IMR-90 (cell line): Measurements from ENCODE around the gene CDCP2. TPM values are rescaled to one million over a fixed set of nuclear protein-coding genes. Genes with fewer than 3 reads are reported as not detected.
"Not testable (repeated sequence)": the region's sequence is repeated elsewhere in the genome, so short reads cannot be mapped to it uniquely, and the experiment has no call there.

Experiments
- ATAC-seq: fragments of 200-7000 bp; cut with Tn5 transposase; 2 replicates; pipeline ENCODE4 v1.9.1; 2020; ENCODE audit warnings: low read depth, mild to moderate bottlenecking, moderate library complexity
- BruUV-seq: library from RNA; stranded (reverse); fragments of 400-500 nt; replicated peaks from 2 replicates; lab custom pipeline; 2021; lab: Mats Ljungman, UMichigan
- CTCF ChIA-PET: fragments of 300-600 bp; formaldehyde crosslinking; extraction: SDS; loops from one replicate; lab custom pipeline; 2021; ENCODE audit warnings: antibody characterized with exemption; lab: Yijun Ruan, JAX
- POLR2A ChIA-PET: fragments of 300-600 bp; sonication (Branson Sonifier 250); formaldehyde crosslinking; loops from one replicate; lab custom pipeline; 2022; ENCODE audit warnings: antibody characterized with exemption; ENCODE audit not compliant: unreplicated experiment; lab: Charles Lee
- DNase-seq: peaks from one replicate; pipeline ENCODE4 v3.0.0; 2013
- H2AFZ ChIP-seq: replicated peaks from 2 replicates; pipeline ENCODE3; 2013; ENCODE audit warnings: low read length, mild to moderate bottlenecking; ENCODE audit not compliant: poor library complexity
- H2AK5ac ChIP-seq: 2 replicates; pipeline ENCODE4 v1.6.1; 2013; ENCODE audit warnings: low read depth, low read length, inconsistent platforms
- H2AK9ac ChIP-seq: replicated peaks from 2 replicates; pipeline ENCODE3; 2013; ENCODE audit warnings: mild to moderate bottlenecking, low read depth, low read length, moderate library complexity; ENCODE audit not compliant: poor library complexity
- H2BK120ac ChIP-seq: 2 replicates; pipeline ENCODE4 v1.6.1; 2013; ENCODE audit warnings: low read depth, low read length, inconsistent platforms
- H2BK15ac ChIP-seq: 3 replicates; pipeline ENCODE4 v1.6.1; 2013; ENCODE audit warnings: low read depth, low read length, inconsistent platforms
- H2BK20ac ChIP-seq: 2 replicates; pipeline ENCODE4 v1.6.1; 2013; ENCODE audit warnings: low read depth, mild to moderate bottlenecking, inconsistent platforms, low read length, moderate library complexity
- H2BK5ac ChIP-seq: 2 replicates; pipeline ENCODE4 v1.6.1; 2013; ENCODE audit warnings: mild to moderate bottlenecking, low read depth, low read length, inconsistent platforms; ENCODE audit not compliant: poor library complexity, severe bottlenecking
- H3K14ac ChIP-seq: replicated peaks from 2 replicates; pipeline ENCODE4 v1.6.1; 2013; ENCODE audit warnings: low read depth, low read length, inconsistent platforms
- H3K18ac ChIP-seq: 2 replicates; pipeline ENCODE4 v1.6.1; 2013; ENCODE audit warnings: low read depth, low read length, control low read depth
- H3K23ac ChIP-seq: 2 replicates; pipeline ENCODE4 v1.6.1; 2013; ENCODE audit warnings: low read depth, low read length, inconsistent platforms
- H3K27ac ChIP-seq: 2 replicates; pipeline ENCODE4 v1.5.1; 2013; ENCODE audit warnings: mild to moderate bottlenecking, control low read depth, low read length; ENCODE audit not compliant: insufficient read depth
- H3K27me3 ChIP-seq: 2 replicates; pipeline ENCODE4 v1.6.1; 2013; ENCODE audit warnings: low read length; ENCODE audit not compliant: control insufficient read depth, insufficient read depth
- H3K36me3 ChIP-seq: 2 replicates; pipeline ENCODE4 v1.6.1; 2013; ENCODE audit warnings: low read length, mixed read lengths; ENCODE audit not compliant: control insufficient read depth, insufficient read depth
- H3K4ac ChIP-seq: 2 replicates; pipeline ENCODE4 v1.6.1; 2013; ENCODE audit warnings: low read depth, low read length, inconsistent platforms
- H3K4me1 ChIP-seq: 2 replicates; pipeline ENCODE4 v1.6.1; 2013; ENCODE audit warnings: low read length, mixed read lengths; ENCODE audit not compliant: control insufficient read depth, insufficient read depth
- H3K4me2 ChIP-seq: 2 replicates; pipeline ENCODE4 v1.6.1; 2013; ENCODE audit warnings: low read depth, mild to moderate bottlenecking, control low read depth, low read length, moderate library complexity
- H3K4me3 ChIP-seq: 2 replicates; pipeline ENCODE4 v1.5.1; 2013; ENCODE audit warnings: low read depth, mild to moderate bottlenecking, control low read depth, low read length, moderate library complexity; ENCODE audit not compliant: insufficient read depth
- H3K56ac ChIP-seq: 2 replicates; pipeline ENCODE4 v1.6.1; 2013; ENCODE audit warnings: low read length, inconsistent platforms; ENCODE audit not compliant: insufficient read depth; ENCODE audit errors: extremely low read depth
- H3K79me1 ChIP-seq, 2 experiments: 2 replicates each; pipeline ENCODE4 v1.6.1; 2013; ENCODE audit warnings: low read length in 2 of 2, inconsistent platforms in 1 of 2, low read depth in 1 of 2
- H3K9ac ChIP-seq: 2 replicates; pipeline ENCODE4 v1.6.1; 2013; ENCODE audit warnings: low read depth, low read length, control low read depth
- H3K9me1 ChIP-seq: 2 replicates; pipeline ENCODE4 v1.6.1; 2013; ENCODE audit warnings: low read length, inconsistent platforms; ENCODE audit not compliant: insufficient read depth
- H3K9me3 ChIP-seq: 2 replicates; pipeline ENCODE4 v1.6.1; 2013; ENCODE audit warnings: low read length; ENCODE audit not compliant: control insufficient read depth, insufficient read depth
- H4K20me1 ChIP-seq: 2 replicates; pipeline ENCODE4 v1.6.1; 2013; ENCODE audit warnings: low read length, inconsistent platforms; ENCODE audit not compliant: insufficient read depth
- H4K5ac ChIP-seq: 2 replicates; pipeline ENCODE4 v1.6.1; 2013; ENCODE audit warnings: mild to moderate bottlenecking, low read depth, low read length, control low read depth
- H4K8ac ChIP-seq, 2 experiments: 2 replicates each; pipeline ENCODE4 v1.6.1; 2013; ENCODE audit warnings: low read depth in 2 of 2, low read length in 2 of 2, control low read depth in 1 of 2, inconsistent platforms in 1 of 2
- H4K91ac ChIP-seq: 2 replicates; pipeline ENCODE4 v1.6.1; 2013; ENCODE audit warnings: low read depth, low read length, inconsistent platforms; ENCODE audit not compliant: insufficient read depth
- NFE2L2 ChIP-seq: fragments of 150-350 bp; IDR thresholded peaks from 2 replicates; pipeline ENCODE4 v1.6.1; 2016; ENCODE audit warnings: low read depth, mild to moderate bottlenecking, low read length
- WGBS, 2 experiments: methylation state at CpG; one replicate each; pipeline versions ENCODE4 v1.1.5 to v1.1.7; 2013; ENCODE audit warnings: missing lambda C conversion rate in 2 of 2; ENCODE audit not compliant: insufficient read length in 1 of 2; ENCODE audit errors: extremely low coverage in 2 of 2; 5-methylcytosine and 5-hydroxymethylcytosine counted together
- dilution Hi-C: fragments of 300-500 bp; cut with HindIII; formaldehyde crosslinking; loops from one replicate; pipeline ENCODE4 v1.14.3; 2018; ENCODE audit warnings: low sequenced_read_pairs; ENCODE audit not compliant: unreplicated experiment
- in situ Hi-C: fragments of 300-500 bp; cut with MboI; formaldehyde crosslinking; loops from 3 replicates; pipeline ENCODE4 v1.14.3; 2019; ENCODE audit warnings: low sequenced_read_pairs, inconsistent platforms, mixed read lengths
- intact Hi-C: fragments of 100-400 bp; cut with micrococcal nuclease; formaldehyde crosslinking; loops from 2 replicates; pipeline ENCODE4 v1.10.0; 2022
- polyA plus RNA-seq, 3 experiments: library from polyadenylated mRNA; depleted of rRNA; stranded (reverse); fragments of >200 nt; gene quantifications; 2 replicates each; pipeline ENCODE4 v1.2.3, GENCODE V29; 2012; ENCODE audit warnings: low replicate concordance in 1 of 3
- total RNA-seq: library from RNA; depleted of rRNA; stranded (reverse); fragments of >200 nt; gene quantifications from 2 replicates; pipeline ENCODE4 v1.2.3, GENCODE V29; 2012

CDCP2 gene
- total and polyA plus RNA-seq, 2 of the 4 experiments (the other 2 are of a cell fraction) = not detected

GRCh38 chr1:54167422-54168139 lies 14.8 kb upstream of the CDCP2 start (continued):
- no peak for TF ChIP-seq NFE2L2

DNA sequence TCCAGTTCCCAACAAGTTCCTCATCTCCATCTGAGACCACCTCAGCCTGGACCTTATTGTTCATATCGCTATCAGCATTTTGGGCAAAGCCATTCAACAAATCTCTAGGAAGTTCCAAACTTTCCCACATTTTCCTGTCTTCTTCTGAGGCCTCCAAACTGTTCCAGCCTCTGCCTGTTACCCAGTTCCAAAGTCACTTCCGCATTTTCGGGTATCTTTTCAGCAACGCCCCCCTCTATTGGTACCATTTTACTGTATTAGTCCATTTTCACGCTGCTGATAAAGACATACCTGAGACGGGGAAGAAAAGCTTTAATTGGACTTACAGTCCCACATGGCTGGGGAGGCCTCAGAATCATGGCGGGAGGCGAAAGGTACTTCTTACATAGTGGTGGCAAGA lies 13.6 kb upstream of the CDCP2 start:
- 100% methylated on average over 3 of the region's 8 CpGs; no CpG with 5 or more reads in 1 of the 2 experiments for WGBS, 2 experiments
- H3K9me1 ChIP-seq, POLR2A ChIA-PET, H4K8ac ChIP-seq, intact Hi-C loops, in situ Hi-C loops, H3K56ac ChIP-seq, H3K9ac ChIP-seq, H3K27ac ChIP-seq, H2AK5ac ChIP-seq, BruUV-seq, H4K5ac ChIP-seq, H2AK9ac ChIP-seq, H3K27me3 ChIP-seq, H2BK20ac ChIP-seq, H3K4me1 ChIP-seq, dilution Hi-C loops, H3K18ac ChIP-seq, H3K36me3 ChIP-seq, H2AFZ ChIP-seq, H3K9me3 ChIP-seq, ATAC-seq, H2BK15ac ChIP-seq, H3K4me2 ChIP-seq, CTCF ChIA-PET, H2BK120ac ChIP-seq, H3K14ac ChIP-seq, H4K91ac ChIP-seq, H3K79me1 ChIP-seq, H4K20me1 ChIP-seq, H3K23ac ChIP-seq, H2BK5ac ChIP-seq, H3K4ac ChIP-seq, H3K4me3 ChIP-seq, DNase-seq: not testable (repeated sequence)
